22Rv1 (cell line): Measurements from ENCODE around the gene IL1R1.

Source experiments
- H3K27ac ChIP-seq: fragments of 450-650 bp; 2 replicates; pipeline ENCODE4 v1.5.1; 2017
- ZFX ChIP-seq: fragments of 450-650 bp; IDR thresholded peaks from 2 replicates; pipeline ENCODE4 v1.6.1; 2017; ENCODE audit warnings: antibody characterized with exemption, borderline replicate concordance
- TF ChIP-seq, protein P1 (sequence below): fragments of 450-650 bp; IDR thresholded peaks from 2 replicates; pipeline ENCODE4 v1.5.1; 2017; ENCODE audit warnings: mild to moderate bottlenecking

IL1R1 gene

DNA sequence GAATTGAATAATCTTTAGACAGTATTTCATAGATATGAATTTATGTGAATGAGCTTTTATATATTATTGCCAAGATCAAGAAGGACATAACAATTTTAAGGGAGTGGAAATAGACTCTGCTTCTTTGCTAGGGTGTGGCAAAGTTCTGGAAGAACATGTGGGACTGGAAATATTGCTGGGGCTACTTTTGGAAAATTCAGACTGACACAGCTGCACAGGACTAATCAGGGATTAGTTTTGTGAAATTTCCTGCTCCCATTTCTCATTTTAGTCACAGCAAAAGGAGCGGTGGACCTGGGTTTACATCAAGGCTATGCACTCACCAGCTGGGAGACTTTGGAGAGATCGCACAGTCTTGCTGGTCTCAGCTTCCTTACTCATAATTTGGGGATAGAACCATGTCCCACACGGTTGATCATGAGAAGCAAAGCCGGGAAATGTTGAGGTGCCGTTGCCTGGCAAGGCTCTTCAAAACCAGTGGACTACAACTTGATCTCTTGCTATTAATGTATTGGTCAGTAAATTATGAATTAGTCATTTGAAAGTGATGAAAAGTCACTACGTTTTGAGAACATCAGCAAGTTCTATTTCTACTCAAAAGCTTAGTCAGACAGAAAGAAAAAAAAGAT, 86.7 kb downstream of the IL1R1 start:
- H3K27ac ChIP-seq, result no peak overlapping the region
- TF ChIP-seq, protein P1, sequence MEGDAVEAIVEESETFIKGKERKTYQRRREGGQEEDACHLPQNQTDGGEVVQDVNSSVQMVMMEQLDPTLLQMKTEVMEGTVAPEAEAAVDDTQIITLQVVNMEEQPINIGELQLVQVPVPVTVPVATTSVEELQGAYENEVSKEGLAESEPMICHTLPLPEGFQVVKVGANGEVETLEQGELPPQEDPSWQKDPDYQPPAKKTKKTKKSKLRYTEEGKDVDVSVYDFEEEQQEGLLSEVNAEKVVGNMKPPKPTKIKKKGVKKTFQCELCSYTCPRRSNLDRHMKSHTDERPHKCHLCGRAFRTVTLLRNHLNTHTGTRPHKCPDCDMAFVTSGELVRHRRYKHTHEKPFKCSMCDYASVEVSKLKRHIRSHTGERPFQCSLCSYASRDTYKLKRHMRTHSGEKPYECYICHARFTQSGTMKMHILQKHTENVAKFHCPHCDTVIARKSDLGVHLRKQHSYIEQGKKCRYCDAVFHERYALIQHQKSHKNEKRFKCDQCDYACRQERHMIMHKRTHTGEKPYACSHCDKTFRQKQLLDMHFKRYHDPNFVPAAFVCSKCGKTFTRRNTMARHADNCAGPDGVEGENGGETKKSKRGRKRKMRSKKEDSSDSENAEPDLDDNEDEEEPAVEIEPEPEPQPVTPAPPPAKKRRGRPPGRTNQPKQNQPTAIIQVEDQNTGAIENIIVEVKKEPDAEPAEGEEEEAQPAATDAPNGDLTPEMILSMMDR, result no peak
- TF ChIP-seq ZFX, result no peak
